Prostate gland (tissue), 2 donors: ENCODE measurements around the gene FCHSD2. TPM values are rescaled to one million over a fixed set of nuclear protein-coding genes. Genes with fewer than 3 reads are reported as not detected.

ENCODE experiments used
- DNase-seq: peaks from one replicate; pipeline ENCODE4 v3.0.0-alpha.2; 2019; ENCODE audit warnings: low spot score
- H3K27ac ChIP-seq, 2 donors: fragments of 200-600 bp; sonication (generic); 2 replicates each; pipeline ENCODE4 v1.5.1; 2017 to 2019
- H3K27me3 ChIP-seq: fragments of 200-600 bp; sonication (generic); replicated peaks from 2 replicates; pipeline ENCODE4 v1.5.1; 2019; ENCODE audit not compliant: insufficient read depth
- H3K36me3 ChIP-seq, 2 donors: fragments of 200-600 bp; sonication (generic); 1 replicate in 1 of 2; 2 replicates in 1 of 2; pipeline versions ENCODE4 v1.5.1 to v1.8.1; 2017 to 2019
- H3K4me1 ChIP-seq: fragments of 200-600 bp; sonication (generic); replicated peaks from 2 replicates; pipeline ENCODE4 v1.5.1; 2019
- H3K4me3 ChIP-seq, 2 donors: fragments of 200-600 bp; sonication (generic); 2 replicates each; pipeline ENCODE4 v1.5.1; 2017 to 2019
- H3K9me3 ChIP-seq: fragments of 200-600 bp; sonication (generic); 2 replicates; pipeline ENCODE4 v1.5.1; 2017
- CTCF ChIP-seq, 4 experiments: fragments of 200-600 bp in 2 of 4; fragments of 450-650 bp in 2 of 4; sonication (generic) in 2 of 4; IDR thresholded peaks; 1 replicate in 3 of 4; 2 replicates in 1 of 4; pipeline ENCODE4 v1.5.1; 2016 to 2019; ENCODE audit warnings: antibody characterized with exemption in 4 of 4, mild to moderate bottlenecking in 2 of 4, moderate library complexity in 2 of 4
- POLR2A ChIP-seq: fragments of 450-650 bp; IDR thresholded peaks from one replicate; pipeline ENCODE4 v1.6.1; 2016; ENCODE audit warnings: antibody characterized with exemption, mild to moderate bottlenecking
- POLR2AphosphoS5 ChIP-seq: sonication (generic); formaldehyde crosslinking; IDR thresholded peaks from one replicate; pipeline ENCODE4 v1.6.1; 2017; ENCODE audit warnings: antibody characterized with exemption
- WGBS: methylation state at CpG from one replicate; pipeline ENCODE4 v1.1.5; 2018; 5-methylcytosine and 5-hydroxymethylcytosine counted together
- intact Hi-C: fragments of 100-400 bp; cut with DNase I; formaldehyde crosslinking; loops from one replicate; pipeline ENCODE4 v1.14.2; 2022
- total RNA-seq, 2 donors: library from RNA; depleted of rRNA; stranded (reverse); fragments of >200 nt; gene quantifications; one replicate each; pipeline ENCODE4 v1.1.0, GENCODE V29; 2016

Gene FCHSD2
- total RNA-seq, 2 donors from 2014 or later: 9.9 to 45.3 TPM

- Histone ChIP-seq H3K4me1 (no peaks in the 10 kb centered on the region), H3K27ac (no peak overlapping the region), H3K9me3 (no peaks in the 10 kb centered on the region), H3K4me3 (no peak overlapping the region), H3K36me3 (no peaks in the 10 kb centered on the region), H3K27me3 (no peaks in the 10 kb centered on the region)
- TF ChIP-seq POLR2AphosphoS5: no peak
- no peak for TF ChIP-seq CTCF (IDR thresholded peaks at IDR 0.05)
- no peak for TF ChIP-seq POLR2A
- DNase-seq: no peak
- 100% methylated on average over 2 of the region's 2 CpGs for WGBS
- intact Hi-C loops: no loop called here
These were observed 130.8 kb downstream of the FCHSD2 start for GRCh38 chr11:73011126-73011817.

- Histone ChIP-seq H3K9me3 (no peaks in the 10 kb centered on the region), H3K4me1 (no peaks in the 10 kb centered on the region), H3K27ac (no peak overlapping the region), H3K27me3 (no peaks in the 10 kb centered on the region), H3K4me3 (no peak overlapping the region), H3K36me3 (no peaks in the 10 kb centered on the region)
- intact Hi-C loops: no loop called here
- no peak for DNase-seq
- TF ChIP-seq POLR2AphosphoS5 (no peak), POLR2A (no peak), CTCF (IDR thresholded peaks at IDR 0.05) (no peak)
These were observed 132.1 kb downstream of the FCHSD2 start for GRCh38 chr11:73009972-73010371.

DNA sequence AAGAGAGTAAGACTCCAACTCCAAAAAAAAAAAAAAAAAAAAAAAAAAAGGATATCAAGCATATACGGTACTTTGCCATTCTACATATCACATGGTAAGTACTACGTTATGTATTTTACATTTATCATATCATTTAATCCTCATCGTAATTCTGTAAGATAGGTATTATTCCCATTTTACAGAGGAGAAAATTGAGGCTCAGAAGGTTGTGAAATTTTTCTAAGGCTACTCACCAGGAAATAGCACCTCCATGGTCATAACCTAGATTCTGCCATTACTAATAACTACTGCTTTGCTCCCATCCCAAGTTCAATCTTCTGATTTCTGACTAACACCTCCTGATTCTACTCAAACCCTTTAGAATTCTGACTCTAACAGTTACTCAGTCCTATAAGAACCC is 138.0 kb downstream of the FCHSD2 start:
- no peak overlapping the region for H3K27ac ChIP-seq
- TF ChIP-seq CTCF (IDR thresholded peaks at IDR 0.05): no peak
- no peak for TF ChIP-seq POLR2AphosphoS5
- no peak for TF ChIP-seq POLR2A
- intact Hi-C loops: no loop called here
- no peak for DNase-seq
- no peaks in the 10 kb centered on the region for H3K4me1 ChIP-seq
- no peaks in the 10 kb centered on the region for H3K36me3 ChIP-seq
- H3K9me3 ChIP-seq: no peaks in the 10 kb centered on the region
- no peaks in the 10 kb centered on the region for H3K27me3 ChIP-seq
- H3K4me3 ChIP-seq: no peak overlapping the region
- WGBS: 99% methylated on average over 3 of the region's 3 CpGs

DNA sequence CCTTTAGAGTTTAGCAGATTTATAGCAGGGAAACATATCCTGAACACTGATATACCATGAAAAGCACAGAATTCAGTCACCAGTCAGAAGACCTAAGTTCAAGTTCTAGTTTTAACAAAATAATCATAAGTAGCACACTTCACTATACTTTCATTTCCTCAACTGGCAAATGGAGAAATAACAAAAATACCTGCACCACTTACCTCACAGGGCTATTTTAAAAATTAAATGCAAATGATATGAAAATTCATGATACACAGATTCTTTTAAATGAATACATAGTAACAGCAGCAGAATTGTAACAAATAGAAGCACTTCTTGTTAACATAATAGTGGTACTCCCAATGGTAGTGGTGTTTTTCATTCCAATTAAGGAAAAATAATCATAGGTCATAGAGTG is 139.0 kb downstream of the FCHSD2 start:
- no peak for TF ChIP-seq POLR2A
- no peak for TF ChIP-seq POLR2AphosphoS5
- no peak for TF ChIP-seq CTCF (IDR thresholded peaks at IDR 0.05)
- no peak for DNase-seq
- no peak overlapping the region for H3K27ac ChIP-seq
- H3K9me3 ChIP-seq: no peaks in the 10 kb centered on the region
- intact Hi-C loops: no loop called here
- H3K4me3 ChIP-seq: no peak overlapping the region
- no peaks in the 10 kb centered on the region for H3K36me3 ChIP-seq
- H3K27me3 ChIP-seq: no peaks in the 10 kb centered on the region
- no peaks in the 10 kb centered on the region for H3K4me1 ChIP-seq

GRCh38 chr11:73002214-73002613 is 139.9 kb downstream of the FCHSD2 start:
- Histone ChIP-seq H3K36me3 (no peaks in the 10 kb centered on the region), H3K4me3 (no peak overlapping the region), H3K27ac (no peak overlapping the region), H3K4me1 (no peaks in the 10 kb centered on the region), H3K27me3 (no peaks in the 10 kb centered on the region), H3K9me3 (no peaks in the 10 kb centered on the region)
- DNase-seq: no peak
- intact Hi-C loops: no loop called here
- 75% methylated on average over 2 of the region's 2 CpGs for WGBS
- TF ChIP-seq POLR2AphosphoS5 (no peak), POLR2A (no peak), CTCF (IDR thresholded peaks at IDR 0.05) (no peak)
